OCI-LY3 (cell line): ENCODE results near the gene CAVIN3.

Experiments used
- EZH2phosphoT487 ChIP-seq: fragments of 200-600 bp; shearing (Covaris generic); IDR thresholded peaks from 2 replicates; pipeline ENCODE4 v1.6.1; 2018; ENCODE audit warnings: antibody characterized with exemption, mixed run types, low read depth
- TF ChIP-seq, protein P1 (sequence below): fragments of 200-600, 300-600 bp; sonication (generic); IDR thresholded peaks from 2 replicates; pipeline ENCODE4 v1.5.1; 2014; ENCODE audit warnings: antibody characterized with exemption, low read length, low read depth

GRCh38 chr11:6285019-6285418 is 35.3 kb downstream of the CAVIN3 start:
- TF ChIP-seq, protein P1, sequence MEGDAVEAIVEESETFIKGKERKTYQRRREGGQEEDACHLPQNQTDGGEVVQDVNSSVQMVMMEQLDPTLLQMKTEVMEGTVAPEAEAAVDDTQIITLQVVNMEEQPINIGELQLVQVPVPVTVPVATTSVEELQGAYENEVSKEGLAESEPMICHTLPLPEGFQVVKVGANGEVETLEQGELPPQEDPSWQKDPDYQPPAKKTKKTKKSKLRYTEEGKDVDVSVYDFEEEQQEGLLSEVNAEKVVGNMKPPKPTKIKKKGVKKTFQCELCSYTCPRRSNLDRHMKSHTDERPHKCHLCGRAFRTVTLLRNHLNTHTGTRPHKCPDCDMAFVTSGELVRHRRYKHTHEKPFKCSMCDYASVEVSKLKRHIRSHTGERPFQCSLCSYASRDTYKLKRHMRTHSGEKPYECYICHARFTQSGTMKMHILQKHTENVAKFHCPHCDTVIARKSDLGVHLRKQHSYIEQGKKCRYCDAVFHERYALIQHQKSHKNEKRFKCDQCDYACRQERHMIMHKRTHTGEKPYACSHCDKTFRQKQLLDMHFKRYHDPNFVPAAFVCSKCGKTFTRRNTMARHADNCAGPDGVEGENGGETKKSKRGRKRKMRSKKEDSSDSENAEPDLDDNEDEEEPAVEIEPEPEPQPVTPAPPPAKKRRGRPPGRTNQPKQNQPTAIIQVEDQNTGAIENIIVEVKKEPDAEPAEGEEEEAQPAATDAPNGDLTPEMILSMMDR, result no peak
- no peak for TF ChIP-seq EZH2phosphoT487
